WTC11 (cell line): ENCODE data around the gene PPP1CA.

Experiments
- ESRRA ChIP-seq: sonication (generic); formaldehyde crosslinking; IDR thresholded peaks from 2 replicates; pipeline ENCODE4 v1.8.1; 2022; ENCODE audit warnings: mild to moderate bottlenecking, missing genetic modification reagents, borderline replicate concordance
- JUN ChIP-seq: sonication (generic); formaldehyde crosslinking; IDR thresholded peaks from 2 replicates; pipeline ENCODE4 v1.8.0; 2023; ENCODE audit warnings: mild to moderate bottlenecking, missing genetic modification reagents
- NFE2L1 ChIP-seq: sonication (generic); formaldehyde crosslinking; IDR thresholded peaks from 2 replicates; pipeline ENCODE4 v1.8.1; 2023; ENCODE audit warnings: missing genetic modification reagents
- NR1H2 ChIP-seq: sonication (generic); formaldehyde crosslinking; IDR thresholded peaks from 2 replicates; pipeline ENCODE4 v1.9.0; 2021; ENCODE audit warnings: mild to moderate bottlenecking, moderate library complexity, missing genetic modification reagents
- TF ChIP-seq, protein P1 (sequence below): fragments of 200-600 bp; IDR thresholded peaks from 2 replicates; pipeline ENCODE4 v1.8.0; 2022; ENCODE audit warnings: antibody characterized with exemption
- TF ChIP-seq, protein P2 (sequence below): sonication (generic); formaldehyde crosslinking; IDR thresholded peaks from 2 replicates; pipeline ENCODE4 v1.8.0; 2022; ENCODE audit warnings: mild to moderate bottlenecking, missing genetic modification reagents

DNA sequence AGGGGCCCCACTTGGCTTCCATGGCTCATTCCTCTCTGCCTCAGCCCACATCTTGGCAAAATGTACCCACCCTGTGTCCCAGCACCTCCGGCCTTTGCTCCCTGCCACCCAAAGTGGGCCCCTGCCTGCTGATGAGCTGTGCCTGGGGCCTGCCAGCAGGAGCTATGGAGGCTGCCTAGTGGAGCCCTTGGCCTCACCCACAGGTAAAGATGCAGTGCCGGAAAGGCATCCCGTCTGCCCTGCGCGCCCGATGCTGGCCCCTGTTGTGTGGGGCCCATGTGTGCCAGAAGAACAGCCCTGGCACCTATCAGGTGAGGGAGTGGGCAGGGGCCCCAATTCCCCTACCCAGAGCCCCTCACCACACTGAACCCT is 3.5 kb upstream of the PPP1CA start:
- TF ChIP-seq, protein P1, sequence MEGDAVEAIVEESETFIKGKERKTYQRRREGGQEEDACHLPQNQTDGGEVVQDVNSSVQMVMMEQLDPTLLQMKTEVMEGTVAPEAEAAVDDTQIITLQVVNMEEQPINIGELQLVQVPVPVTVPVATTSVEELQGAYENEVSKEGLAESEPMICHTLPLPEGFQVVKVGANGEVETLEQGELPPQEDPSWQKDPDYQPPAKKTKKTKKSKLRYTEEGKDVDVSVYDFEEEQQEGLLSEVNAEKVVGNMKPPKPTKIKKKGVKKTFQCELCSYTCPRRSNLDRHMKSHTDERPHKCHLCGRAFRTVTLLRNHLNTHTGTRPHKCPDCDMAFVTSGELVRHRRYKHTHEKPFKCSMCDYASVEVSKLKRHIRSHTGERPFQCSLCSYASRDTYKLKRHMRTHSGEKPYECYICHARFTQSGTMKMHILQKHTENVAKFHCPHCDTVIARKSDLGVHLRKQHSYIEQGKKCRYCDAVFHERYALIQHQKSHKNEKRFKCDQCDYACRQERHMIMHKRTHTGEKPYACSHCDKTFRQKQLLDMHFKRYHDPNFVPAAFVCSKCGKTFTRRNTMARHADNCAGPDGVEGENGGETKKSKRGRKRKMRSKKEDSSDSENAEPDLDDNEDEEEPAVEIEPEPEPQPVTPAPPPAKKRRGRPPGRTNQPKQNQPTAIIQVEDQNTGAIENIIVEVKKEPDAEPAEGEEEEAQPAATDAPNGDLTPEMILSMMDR = no peak
- TF ChIP-seq, protein P2, sequence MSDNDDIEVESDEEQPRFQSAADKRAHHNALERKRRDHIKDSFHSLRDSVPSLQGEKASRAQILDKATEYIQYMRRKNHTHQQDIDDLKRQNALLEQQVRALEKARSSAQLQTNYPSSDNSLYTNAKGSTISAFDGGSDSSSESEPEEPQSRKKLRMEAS (CRISPR knock-in tag) = no peak
- TF ChIP-seq NFE2L1 (CRISPR knock-in tag) (no peak), JUN (no peak), ESRRA (CRISPR knock-in tag) (no peak), NR1H2 (no peak)
